ENCODE measurements around the gene SMARCA1. TPM values are rescaled to one million over a fixed set of nuclear protein-coding genes. Genes with fewer than 3 reads are reported as not detected.

Gene SMARCA1
- total and polyA plus RNA-seq, 10 of the 15 experiments (the other 5 are each of a cell fraction or from before 2014, with no cell fraction given) = 0.02 to 0.31 (median 0.08) TPM; not detected in 3

DNA sequence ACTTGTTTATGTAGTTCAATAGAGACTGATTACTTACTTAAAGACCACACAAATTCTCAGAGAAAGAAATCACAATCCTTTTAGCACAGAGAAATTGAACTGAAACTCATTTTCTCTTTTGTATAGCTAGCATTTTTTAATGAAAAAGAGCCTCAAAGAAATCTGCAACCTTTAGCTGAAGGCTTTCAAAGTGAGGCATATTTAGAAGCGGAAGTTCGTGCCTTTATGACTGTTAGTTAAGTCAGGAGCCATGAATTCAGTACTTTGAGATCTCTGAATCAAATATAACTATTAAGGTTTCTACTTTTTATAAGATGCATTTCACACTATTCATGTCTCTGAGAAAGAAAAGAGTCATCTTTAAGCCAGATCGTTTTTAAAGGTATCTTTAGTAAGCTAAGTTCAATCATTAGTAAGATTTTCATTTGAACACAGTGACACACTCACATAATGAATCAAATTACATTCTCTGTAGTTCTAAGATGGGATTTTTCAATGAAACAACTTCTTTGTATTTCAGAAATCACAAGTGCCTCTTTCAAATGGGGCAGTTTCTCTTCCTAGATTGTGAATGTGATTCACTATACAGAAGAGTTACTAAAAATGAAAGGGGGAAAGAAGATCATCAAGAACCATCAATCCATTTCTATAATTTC lies 61.4 kb downstream of the SMARCA1 start (continued):
- TF ChIP-seq, protein P1, sequence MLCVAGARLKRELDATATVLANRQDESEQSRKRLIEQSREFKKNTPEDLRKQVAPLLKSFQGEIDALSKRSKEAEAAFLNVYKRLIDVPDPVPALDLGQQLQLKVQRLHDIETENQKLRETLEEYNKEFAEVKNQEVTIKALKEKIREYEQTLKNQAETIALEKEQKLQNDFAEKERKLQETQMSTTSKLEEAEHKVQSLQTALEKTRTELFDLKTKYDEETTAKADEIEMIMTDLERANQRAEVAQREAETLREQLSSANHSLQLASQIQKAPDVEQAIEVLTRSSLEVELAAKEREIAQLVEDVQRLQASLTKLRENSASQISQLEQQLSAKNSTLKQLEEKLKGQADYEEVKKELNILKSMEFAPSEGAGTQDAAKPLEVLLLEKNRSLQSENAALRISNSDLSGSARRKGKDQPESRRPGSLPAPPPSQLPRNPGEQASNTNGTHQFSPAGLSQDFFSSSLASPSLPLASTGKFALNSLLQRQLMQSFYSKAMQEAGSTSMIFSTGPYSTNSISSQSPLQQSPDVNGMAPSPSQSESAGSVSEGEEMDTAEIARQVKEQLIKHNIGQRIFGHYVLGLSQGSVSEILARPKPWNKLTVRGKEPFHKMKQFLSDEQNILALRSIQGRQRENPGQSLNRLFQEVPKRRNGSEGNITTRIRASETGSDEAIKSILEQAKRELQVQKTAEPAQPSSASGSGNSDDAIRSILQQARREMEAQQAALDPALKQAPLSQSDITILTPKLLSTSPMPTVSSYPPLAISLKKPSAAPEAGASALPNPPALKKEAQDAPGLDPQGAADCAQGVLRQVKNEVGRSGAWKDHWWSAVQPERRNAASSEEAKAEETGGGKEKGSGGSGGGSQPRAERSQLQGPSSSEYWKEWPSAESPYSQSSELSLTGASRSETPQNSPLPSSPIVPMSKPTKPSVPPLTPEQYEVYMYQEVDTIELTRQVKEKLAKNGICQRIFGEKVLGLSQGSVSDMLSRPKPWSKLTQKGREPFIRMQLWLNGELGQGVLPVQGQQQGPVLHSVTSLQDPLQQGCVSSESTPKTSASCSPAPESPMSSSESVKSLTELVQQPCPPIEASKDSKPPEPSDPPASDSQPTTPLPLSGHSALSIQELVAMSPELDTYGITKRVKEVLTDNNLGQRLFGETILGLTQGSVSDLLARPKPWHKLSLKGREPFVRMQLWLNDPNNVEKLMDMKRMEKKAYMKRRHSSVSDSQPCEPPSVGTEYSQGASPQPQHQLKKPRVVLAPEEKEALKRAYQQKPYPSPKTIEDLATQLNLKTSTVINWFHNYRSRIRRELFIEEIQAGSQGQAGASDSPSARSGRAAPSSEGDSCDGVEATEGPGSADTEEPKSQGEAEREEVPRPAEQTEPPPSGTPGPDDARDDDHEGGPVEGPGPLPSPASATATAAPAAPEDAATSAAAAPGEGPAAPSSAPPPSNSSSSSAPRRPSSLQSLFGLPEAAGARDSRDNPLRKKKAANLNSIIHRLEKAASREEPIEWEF (IDR thresholded peaks at IDR 0.05; ENCODE audit: insufficient replicate concordance, low read depth, low read length) = no peak
- TF ChIP-seq KLF5 (IDR thresholded peaks at IDR 0.05; ENCODE audit: partially characterized antibody) (no peak), CBX3 (IDR thresholded peaks at IDR 0.05; ENCODE audit: borderline replicate concordance, low read depth) (no peak), WRNIP1 (IDR thresholded peaks at IDR 0.05; ENCODE audit: borderline replicate concordance, low read depth, low read length) (no peak), NBN (IDR thresholded peaks at IDR 0.05) (no peak), NFYB (IDR thresholded peaks at IDR 0.05; ENCODE audit: insufficient read depth, low read depth, low read length) (no peak), MTA2 (IDR thresholded peaks at IDR 0.05; ENCODE audit: low read depth) (no peak), CHD2 (IDR thresholded peaks at IDR 0.05; ENCODE audit: borderline replicate concordance, low read depth, low read length) (no peak)

Data from GM12878 (cell line).